Measurements from ENCODE around the gene PSMA5.

PSMA5 gene

DNA sequence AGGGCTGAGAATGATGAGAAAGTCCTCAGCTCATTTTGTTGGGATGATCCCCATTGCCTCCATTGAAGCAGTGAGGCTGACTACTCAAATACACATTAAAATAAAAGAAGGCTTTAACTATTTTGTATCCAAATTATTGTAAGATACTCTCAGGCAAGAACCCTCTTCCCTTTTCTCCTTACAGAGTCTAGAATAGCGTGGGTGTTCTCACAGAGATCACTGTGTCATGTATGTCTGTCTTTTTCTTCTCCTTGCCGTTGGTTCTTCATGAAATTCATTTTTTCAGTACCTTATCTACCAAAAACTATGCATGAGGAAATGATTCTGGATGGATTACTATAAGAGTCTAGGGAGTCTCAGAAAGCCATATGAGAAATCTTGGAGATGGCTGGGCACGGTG is 58.6 kb downstream of the PSMA5 start:
- DNase-seq (ENCODE audit: low spot score), result no peak

DNA sequence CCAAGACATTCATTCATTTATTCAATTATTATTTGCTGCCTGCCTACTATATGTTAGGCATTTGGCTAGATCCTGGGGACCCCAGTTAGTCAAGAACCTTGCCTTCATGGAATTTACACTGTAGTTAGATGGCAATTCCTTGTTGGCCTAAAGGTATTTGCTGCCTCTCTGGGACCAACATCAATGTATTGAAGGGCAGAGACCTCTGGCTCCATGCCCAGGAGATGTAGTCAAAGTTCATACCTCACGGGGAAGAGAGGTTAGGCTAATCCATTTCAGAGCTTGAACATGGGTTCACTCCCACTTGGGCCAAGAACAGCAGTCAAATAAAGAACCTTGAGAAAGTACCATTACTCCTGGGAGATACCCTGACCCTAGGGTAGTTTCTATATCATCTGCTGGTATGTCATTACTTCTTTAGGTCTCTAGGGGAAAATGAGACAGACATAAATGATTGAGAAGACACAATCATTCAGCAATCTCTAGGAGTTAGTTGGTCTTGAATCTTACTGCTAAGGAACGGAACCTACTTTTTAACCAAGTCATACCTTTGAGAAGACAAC is 60.5 kb downstream of the PSMA5 start:
- no peak for DNase-seq (ENCODE audit: low spot score)

DNA sequence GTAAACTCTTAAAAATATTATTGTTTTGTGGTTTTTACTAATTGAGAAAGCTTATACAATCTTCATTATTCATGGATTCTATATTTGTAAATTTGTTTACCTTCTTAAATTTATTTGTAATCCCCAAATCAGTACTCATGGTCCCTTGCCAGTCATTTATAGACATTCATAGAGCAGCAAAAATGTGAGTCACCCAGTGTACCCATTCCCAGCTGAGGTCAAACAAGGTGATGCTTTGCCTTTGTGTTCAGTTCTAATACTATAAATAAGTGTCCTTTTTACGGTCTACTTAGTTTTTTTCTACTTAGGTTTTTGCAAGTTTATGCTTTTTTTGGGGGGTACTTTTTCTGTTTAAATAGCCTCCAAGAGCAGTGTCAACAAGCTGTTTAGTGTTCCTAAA is 64.6 kb downstream of the PSMA5 start:
- no peak for DNase-seq (ENCODE audit: low spot score)

DNA sequence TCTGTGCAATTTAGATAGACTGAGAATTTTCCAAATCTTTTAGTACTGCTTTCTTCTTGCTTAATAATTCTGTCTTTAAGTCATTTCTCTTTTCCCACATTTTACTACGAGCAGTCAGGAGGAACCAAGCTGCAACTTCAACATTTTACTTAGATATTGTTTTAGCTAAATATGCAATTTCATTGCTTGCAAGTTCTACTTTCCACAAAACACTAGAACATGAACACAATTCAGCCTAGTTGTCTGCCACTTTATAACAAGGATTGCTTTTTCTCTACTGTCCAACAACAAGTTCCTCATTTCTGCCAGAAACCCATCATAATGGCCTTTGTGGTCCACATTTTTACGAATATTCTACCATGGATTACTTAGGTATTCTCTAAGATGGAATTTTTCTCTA is 65.2 kb downstream of the PSMA5 start:
- DNase-seq (ENCODE audit: low spot score), result no peak

DNA sequence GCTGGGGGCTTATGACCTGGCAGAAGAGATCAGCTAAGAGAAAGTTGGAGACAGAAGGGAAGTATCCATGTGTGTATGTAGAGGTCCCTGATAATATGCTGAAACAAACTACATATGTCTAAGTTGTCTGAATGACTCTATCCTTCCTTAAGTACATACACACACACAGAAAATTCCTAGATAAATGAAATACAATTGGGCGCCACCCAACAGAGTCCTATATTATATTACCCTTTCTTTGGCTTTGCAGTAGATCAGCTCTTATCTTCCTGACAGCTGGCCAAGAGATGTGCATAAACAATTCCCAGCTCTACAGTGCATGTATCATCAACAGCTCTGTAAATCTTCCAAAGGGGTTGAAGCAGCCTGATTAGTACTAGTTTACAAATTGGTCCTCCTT is 68.6 kb downstream of the PSMA5 start:
- no peak for DNase-seq (ENCODE audit: low spot score)

DNA sequence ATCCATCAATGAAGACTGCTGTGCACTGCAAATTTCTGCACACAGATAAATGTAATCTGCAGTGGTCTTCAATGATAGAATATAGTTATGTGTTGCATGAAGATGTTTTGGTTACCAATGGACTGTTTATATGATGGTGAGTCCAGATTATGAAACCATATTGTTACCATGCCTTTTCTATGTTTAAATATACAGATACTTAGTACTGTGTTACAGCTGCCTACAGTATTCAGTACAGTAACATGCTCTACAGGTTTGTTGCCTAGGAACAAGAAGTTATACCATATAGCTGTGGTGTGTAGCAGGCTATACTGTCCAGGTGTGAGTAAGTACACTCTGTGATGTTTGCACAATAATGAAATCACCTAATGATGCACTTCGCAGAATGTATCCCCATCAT is 69.3 kb downstream of the PSMA5 start:
- DNase-seq (ENCODE audit: low spot score), result no peak

- DNase-seq (ENCODE audit: low spot score), result no peak
Observed at GRCh38 chr1:109356505-109356904, 69.7 kb downstream of the PSMA5 start.

DNA sequence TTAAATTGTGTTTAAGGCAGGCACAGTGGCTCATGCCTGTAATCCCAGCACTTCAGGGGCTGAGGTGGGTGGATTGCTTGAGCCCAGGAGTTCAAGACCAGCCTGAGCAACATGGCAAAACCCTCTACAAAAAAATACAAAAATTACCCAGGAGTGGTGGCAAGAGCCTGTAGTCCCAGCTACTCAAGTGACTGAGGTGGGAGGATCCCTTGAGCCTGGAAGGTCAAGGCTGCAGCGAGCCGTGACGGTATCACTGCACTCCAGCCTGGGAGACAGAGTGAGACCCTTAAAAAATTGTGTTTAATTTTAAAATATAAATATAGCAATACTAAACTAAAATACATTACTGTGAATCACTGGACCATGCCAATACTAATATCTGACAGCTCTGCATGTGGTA is 71.3 kb downstream of the PSMA5 start:
- no peak for DNase-seq (ENCODE audit: low spot score)

GRCh38 chr1:109351457-109351856 is 74.8 kb downstream of the PSMA5 start:
- no peak for DNase-seq (ENCODE audit: low spot score)

DNA sequence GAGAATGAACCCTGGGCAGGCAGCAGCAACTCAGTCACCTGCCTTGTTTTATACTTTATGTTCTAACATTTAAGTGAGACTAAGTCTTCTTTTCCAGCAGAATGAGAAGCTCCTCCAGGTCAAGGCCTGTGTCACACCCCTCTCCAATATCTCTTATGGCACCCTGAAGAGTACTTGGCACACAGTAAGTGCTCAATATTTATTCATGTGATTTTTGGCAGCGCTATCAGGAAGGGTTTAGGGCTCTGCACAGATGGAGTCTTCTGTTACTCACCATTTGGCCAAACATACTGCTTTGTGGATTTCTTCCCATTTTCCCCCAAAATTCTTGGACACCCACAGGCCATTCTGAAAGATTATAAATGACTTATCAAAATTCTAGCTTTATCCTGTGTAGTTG is 75.6 kb downstream of the PSMA5 start:
- no peak for DNase-seq (ENCODE audit: low spot score)

GRCh38 chr1:109350182-109350581 is 76.1 kb downstream of the PSMA5 start:
- no peak for DNase-seq (ENCODE audit: low spot score)

Measured in putamen (tissue), 1 donor.